ENCODE data around the gene C15orf40. TPM values are rescaled to one million over a fixed set of nuclear protein-coding genes. Genes with fewer than 3 reads are reported as not detected.

Gene C15orf40
- total RNA-seq, 3 donors from 2014 or later = 10.2 to 26.8 (median 14.6) TPM

DNA sequence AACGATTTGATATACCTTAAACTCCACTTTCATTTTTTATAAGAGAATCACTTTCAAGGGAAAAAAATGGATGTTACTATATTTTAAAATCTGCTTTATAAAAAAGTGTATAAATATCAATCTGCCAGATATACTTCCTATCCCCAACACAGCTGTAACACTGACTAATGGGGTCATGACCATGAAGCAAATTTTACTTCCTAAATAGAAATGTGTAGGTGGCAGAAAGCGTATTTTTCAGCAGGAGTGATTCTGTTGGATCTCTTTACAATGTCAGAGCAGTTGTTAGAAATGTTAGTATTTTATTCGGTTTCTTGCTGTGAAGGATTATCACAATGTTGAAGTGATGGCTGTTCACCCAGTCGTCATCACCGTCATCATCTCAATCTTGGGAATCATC lies 5.5 kb upstream of the C15orf40 start:
- no peak for DNase-seq (ENCODE audit: low spot score in 2 of 2)
- H3K27ac ChIP-seq = no peak overlapping the region
- no peaks in the 10 kb centered on the region for H3K9me3 ChIP-seq
- TF ChIP-seq CTCF (IDR thresholded peaks at IDR 0.05) (no peak), POLR2AphosphoS5 (IDR thresholded peaks at IDR 0.05) (no peak), POLR2A (IDR thresholded peaks at IDR 0.05) (no peak)
- no peaks in the 10 kb centered on the region for H3K27me3 ChIP-seq
- H3K36me3 ChIP-seq = peaks cover 7% of the 10 kb centered on the region
- peaks cover 0 to 10% of the 10 kb centered on the region in 2 donors for H3K4me1 ChIP-seq
- intact Hi-C loops (cut with DNase I; ENCODE audit: low total_unique reads) = no loop called here
- no peak overlapping the region for H3K4me3 ChIP-seq

- no peak for TF ChIP-seq POLR2A (IDR thresholded peaks at IDR 0.05)
- TF ChIP-seq POLR2AphosphoS5 (IDR thresholded peaks at IDR 0.05) = no peak
- TF ChIP-seq CTCF (IDR thresholded peaks at IDR 0.05) = no peak
- H3K27ac ChIP-seq = no peak overlapping the region
- intact Hi-C loops (cut with DNase I; ENCODE audit: low total_unique reads) = no loop called here
- peaks cover 7% of the 10 kb centered on the region for H3K36me3 ChIP-seq
- no peak overlapping the region for H3K4me3 ChIP-seq
- DNase-seq (ENCODE audit: low spot score in 2 of 2) = no peak
- peaks cover 0 to 13% of the 10 kb centered on the region in 2 donors for H3K4me1 ChIP-seq
- no peaks in the 10 kb centered on the region for H3K27me3 ChIP-seq
- H3K9me3 ChIP-seq = no peaks in the 10 kb centered on the region
These were observed 3.9 kb upstream of the C15orf40 start for GRCh38 chr15:83015361-83015760.

- Histone ChIP-seq H3K9me3 (no peaks in the 10 kb centered on the region), H3K4me3 (no peak overlapping the region), H3K4me1 (peaks cover 0 to 15% of the 10 kb centered on the region in 2 donors), H3K36me3 (peaks cover 7% of the 10 kb centered on the region), H3K27me3 (no peaks in the 10 kb centered on the region), H3K27ac (no peak overlapping the region)
- intact Hi-C loops (cut with DNase I; ENCODE audit: low total_unique reads) = no loop called here
- no peak for DNase-seq (ENCODE audit: low spot score in 2 of 2)
- TF ChIP-seq POLR2AphosphoS5 (IDR thresholded peaks at IDR 0.05) (no peak), CTCF (IDR thresholded peaks at IDR 0.05) (no peak), POLR2A (IDR thresholded peaks at IDR 0.05) (no peak)
These were observed 2.8 kb upstream of the C15orf40 start for GRCh38 chr15:83014205-83014653.

DNA sequence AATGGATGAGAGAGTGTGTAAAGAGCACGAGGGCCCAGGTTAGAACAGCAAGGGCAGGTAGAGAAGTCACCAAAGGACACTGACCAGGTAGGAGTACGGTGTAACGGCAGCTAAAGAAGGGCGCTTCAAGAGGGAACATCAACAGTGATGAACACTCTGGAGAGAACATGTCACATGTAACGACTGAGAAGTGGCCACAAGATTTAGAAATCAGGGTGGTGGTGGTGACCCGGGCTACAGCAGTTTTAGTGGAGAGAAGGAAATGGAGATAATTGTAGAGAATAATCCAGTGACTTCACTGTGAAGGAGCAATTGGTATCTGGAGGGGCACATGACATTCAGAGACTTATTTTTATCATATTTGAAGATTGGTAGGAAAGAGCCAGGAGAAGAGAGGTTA lies 1.2 kb upstream of the C15orf40 start:
- no peaks in the 10 kb centered on the region for H3K9me3 ChIP-seq
- DNase-seq (ENCODE audit: low spot score in 2 of 2) = no peak
- intact Hi-C loops (cut with DNase I; ENCODE audit: low total_unique reads) = no loop called here
- H3K27ac ChIP-seq = peak overlapping the region; percentile 82 to 93
- peak overlapping the region in 2 of 3 donors; percentile 92 to 93 for H3K4me3 ChIP-seq
- TF ChIP-seq CTCF (IDR thresholded peaks at IDR 0.05) (no peak), POLR2AphosphoS5 (IDR thresholded peaks at IDR 0.05) (no peak), POLR2A (IDR thresholded peaks at IDR 0.05) (no peak)
- peaks cover 0 to 15% of the 10 kb centered on the region in 2 donors for H3K4me1 ChIP-seq
- peaks cover 7% of the 10 kb centered on the region for H3K36me3 ChIP-seq
- H3K27me3 ChIP-seq = no peaks in the 10 kb centered on the region

DNA sequence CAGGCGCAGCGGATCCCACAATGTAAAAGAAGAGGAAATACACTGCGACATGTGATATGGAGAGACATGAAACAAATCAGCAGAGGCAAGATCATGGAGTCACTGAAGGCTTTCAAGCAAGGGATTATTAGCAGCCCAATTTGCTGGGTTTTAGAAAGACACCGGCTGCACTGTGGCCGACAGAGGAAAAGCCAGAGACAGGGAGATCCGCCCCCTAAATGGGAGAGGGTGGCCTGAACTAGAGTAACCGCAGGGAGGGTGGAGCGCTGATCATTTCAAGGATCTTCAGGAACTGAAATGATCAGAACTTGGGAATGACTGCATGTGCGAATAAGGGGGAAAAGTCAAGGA lies 612 bp upstream of the C15orf40 start:
- Histone ChIP-seq H3K27ac (peak overlapping the region; percentile 82 to 93), H3K9me3 (no peaks in the 10 kb centered on the region), H3K4me1 (peaks cover 0 to 15% of the 10 kb centered on the region in 2 donors), H3K36me3 (peaks cover 5% of the 10 kb centered on the region), H3K4me3 (peak overlapping the region; percentile 92 to 99 (median 93)), H3K27me3 (no peaks in the 10 kb centered on the region)
- DNase-seq (ENCODE audit: low spot score in 2 of 2) = no peak
- intact Hi-C loops (cut with DNase I; ENCODE audit: low total_unique reads) = no loop called here
- TF ChIP-seq POLR2AphosphoS5 (IDR thresholded peaks at IDR 0.05) (no peak), CTCF (IDR thresholded peaks at IDR 0.05) (no peak), POLR2A (IDR thresholded peaks at IDR 0.05) (no peak)

Data from breast epithelium (tissue), 4 donors.